OCI-LY1 (cell line): ENCODE measurements around the gene RASGRF1.

Experiments
- H2AFZ ChIP-seq: fragments of 200-600 bp; sonication (generic), shearing (Covaris generic); 2 replicates; pipeline ENCODE4 v1.6.0; 2014; ENCODE audit warnings: antibody characterized with exemption, mild to moderate bottlenecking, low read length
- H3F3A ChIP-seq: fragments of 200-600 bp; sonication (generic), shearing (Covaris generic); 2 replicates; pipeline ENCODE4 v1.6.0; 2014; ENCODE audit warnings: mild to moderate bottlenecking, antibody characterized with exemption, low read length, moderate library complexity; ENCODE audit not compliant: insufficient read depth
- H3K27ac ChIP-seq: fragments of 200-600 bp; sonication (generic); 2 replicates; pipeline ENCODE4 v1.5.1; 2014; ENCODE audit warnings: low read length, mixed run types, mild to moderate bottlenecking, low read depth; ENCODE audit not compliant: poor library complexity, severe bottlenecking
- H3K27me3 ChIP-seq: fragments of 200-600 bp; sonication (generic); 2 replicates; pipeline ENCODE4 v1.6.0; 2014; ENCODE audit warnings: antibody characterized with exemption, mild to moderate bottlenecking, low read length, moderate library complexity; ENCODE audit not compliant: insufficient read depth
- H3K36me3 ChIP-seq: fragments of 200-600 bp; sonication (generic); 2 replicates; pipeline ENCODE4 v1.6.1; 2014; ENCODE audit warnings: mild to moderate bottlenecking, antibody characterized with exemption, low read length, moderate library complexity, mixed read lengths; ENCODE audit not compliant: insufficient read depth
- H3K4me1 ChIP-seq: fragments of 200-600 bp; sonication (generic); 2 replicates; pipeline ENCODE4 v1.5.1; 2014; ENCODE audit warnings: mild to moderate bottlenecking, low read length, moderate library complexity; ENCODE audit not compliant: insufficient read depth, severe bottlenecking
- H3K4me2 ChIP-seq: fragments of 200-600 bp; sonication (generic), shearing (Covaris generic); 2 replicates; pipeline ENCODE4 v1.6.1; 2014; ENCODE audit warnings: low read length
- H3K4me3 ChIP-seq: fragments of 200-600 bp; sonication (generic); 2 replicates; pipeline ENCODE4 v1.5.1; 2014; ENCODE audit warnings: low read length, low read depth, mild to moderate bottlenecking, mixed read lengths; ENCODE audit not compliant: poor library complexity, severe bottlenecking
- H3K79me2 ChIP-seq: fragments of 200-600 bp; shearing (Covaris generic); 2 replicates; pipeline ENCODE4 v1.6.1; 2016; ENCODE audit warnings: mixed run types, low read length, mixed read lengths; ENCODE audit not compliant: insufficient read depth
- H3K9ac ChIP-seq: fragments of 200-600 bp; sonication (generic), shearing (Covaris generic); 2 replicates; pipeline ENCODE4 v1.6.1; 2014; ENCODE audit warnings: mild to moderate bottlenecking, low read length, mixed read lengths
- H3K9me2 ChIP-seq: fragments of 200-600 bp; sonication (generic), shearing (Covaris generic); 2 replicates; pipeline ENCODE4 v1.6.1; 2014; ENCODE audit warnings: low read depth, mild to moderate bottlenecking, low read length, mixed read lengths
- H3K9me3 ChIP-seq: fragments of 200-600 bp; shearing (Covaris generic); 2 replicates; pipeline ENCODE4 v1.6.1; 2014; ENCODE audit warnings: low read length, mixed read lengths
- H4K20me1 ChIP-seq: fragments of 200-600 bp; sonication (generic), shearing (Covaris generic); 2 replicates; pipeline ENCODE4 v1.6.0; 2016; ENCODE audit warnings: mild to moderate bottlenecking, low read length; ENCODE audit not compliant: insufficient read depth
- EZH2 ChIP-seq: fragments of 200-600 bp; sonication (generic), shearing (Covaris generic); IDR thresholded peaks from 2 replicates; pipeline ENCODE4 v1.8.0; 2017; ENCODE audit warnings: borderline replicate concordance, mixed run types, mild to moderate bottlenecking, antibody characterized with exemption, low read length, moderate library complexity, mixed read lengths
- TF ChIP-seq, protein P1 (sequence below): fragments of 200-600 bp; sonication (generic), shearing (Covaris generic); IDR thresholded peaks from 2 replicates; pipeline ENCODE4 v1.5.1; 2017; ENCODE audit warnings: mild to moderate bottlenecking, antibody characterized with exemption, low read length, moderate library complexity, mixed read lengths

The RASGRF1 gene

DNA sequence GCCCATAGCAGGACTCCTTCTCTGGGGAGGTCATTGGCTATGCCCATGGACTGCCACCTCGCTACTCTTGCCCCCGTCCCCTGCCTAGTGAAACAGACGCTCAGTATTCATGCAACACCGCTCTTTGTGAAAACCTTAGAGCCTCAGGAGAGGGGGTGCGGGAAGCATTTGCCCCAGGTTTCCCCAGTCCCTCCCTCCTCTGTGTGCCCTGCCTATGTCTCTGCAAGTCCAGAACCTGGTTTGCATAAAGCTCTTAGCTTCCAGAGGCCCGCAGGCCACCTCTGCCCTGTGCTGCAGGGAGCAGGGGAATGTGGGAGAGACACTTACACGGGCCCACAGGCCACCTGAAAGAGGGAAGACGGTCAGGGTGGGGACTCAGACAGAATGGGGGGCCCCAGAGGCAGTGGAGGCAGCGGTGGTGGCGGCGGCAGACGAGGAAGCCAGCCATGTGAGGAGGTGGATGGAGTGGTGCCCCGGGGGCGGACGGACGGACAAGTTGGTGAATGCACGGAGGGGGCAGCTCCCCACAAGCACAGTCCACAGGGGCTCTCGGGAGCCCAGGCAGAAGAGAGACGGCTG lies 111.9 kb downstream of the RASGRF1 start:
- H3K9me3 ChIP-seq: no peaks in the 10 kb centered on the region
- H4K20me1 ChIP-seq: no peaks in the 10 kb centered on the region
- H3K27ac ChIP-seq: peak overlapping the region; percentile 85
- H2AFZ ChIP-seq: no peak overlapping the region
- peak overlapping the region; percentile 47 for H3K4me3 ChIP-seq
- H3K36me3 ChIP-seq: no peaks in the 10 kb centered on the region
- H3K79me2 ChIP-seq: no peaks in the 10 kb centered on the region
- H3K27me3 ChIP-seq: no peaks in the 10 kb centered on the region
- peaks cover 46% of the 10 kb centered on the region for H3K4me1 ChIP-seq
- H3K9me2 ChIP-seq: no peaks in the 10 kb centered on the region
- TF ChIP-seq, protein P1, sequence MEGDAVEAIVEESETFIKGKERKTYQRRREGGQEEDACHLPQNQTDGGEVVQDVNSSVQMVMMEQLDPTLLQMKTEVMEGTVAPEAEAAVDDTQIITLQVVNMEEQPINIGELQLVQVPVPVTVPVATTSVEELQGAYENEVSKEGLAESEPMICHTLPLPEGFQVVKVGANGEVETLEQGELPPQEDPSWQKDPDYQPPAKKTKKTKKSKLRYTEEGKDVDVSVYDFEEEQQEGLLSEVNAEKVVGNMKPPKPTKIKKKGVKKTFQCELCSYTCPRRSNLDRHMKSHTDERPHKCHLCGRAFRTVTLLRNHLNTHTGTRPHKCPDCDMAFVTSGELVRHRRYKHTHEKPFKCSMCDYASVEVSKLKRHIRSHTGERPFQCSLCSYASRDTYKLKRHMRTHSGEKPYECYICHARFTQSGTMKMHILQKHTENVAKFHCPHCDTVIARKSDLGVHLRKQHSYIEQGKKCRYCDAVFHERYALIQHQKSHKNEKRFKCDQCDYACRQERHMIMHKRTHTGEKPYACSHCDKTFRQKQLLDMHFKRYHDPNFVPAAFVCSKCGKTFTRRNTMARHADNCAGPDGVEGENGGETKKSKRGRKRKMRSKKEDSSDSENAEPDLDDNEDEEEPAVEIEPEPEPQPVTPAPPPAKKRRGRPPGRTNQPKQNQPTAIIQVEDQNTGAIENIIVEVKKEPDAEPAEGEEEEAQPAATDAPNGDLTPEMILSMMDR: no peak
- no peak for TF ChIP-seq EZH2
- peak overlapping the region; percentile 52; the same call in 1 of the 2 replicates for H3K9ac ChIP-seq
- H3F3A ChIP-seq: no peaks in the 10 kb centered on the region
- peak overlapping the region; percentile 61 for H3K4me2 ChIP-seq

- no peaks in the 10 kb centered on the region for H3K79me2 ChIP-seq
- no peaks in the 10 kb centered on the region for H3K9me2 ChIP-seq
- H3K27me3 ChIP-seq: no peaks in the 10 kb centered on the region
- H3K4me3 ChIP-seq: peak overlapping the region; percentile 13
- H3K9ac ChIP-seq: peak overlapping the region; percentile 52
- H3K36me3 ChIP-seq: no peaks in the 10 kb centered on the region
- H2AFZ ChIP-seq: no peak overlapping the region
- H3K27ac ChIP-seq: peak overlapping the region; percentile 85
- H3K4me2 ChIP-seq: peak overlapping the region; percentile 61
- TF ChIP-seq, protein P1: no peak
- TF ChIP-seq EZH2: no peak
- peaks cover 46% of the 10 kb centered on the region for H3K4me1 ChIP-seq
- no peaks in the 10 kb centered on the region for H4K20me1 ChIP-seq
- no peaks in the 10 kb centered on the region for H3F3A ChIP-seq
- H3K9me3 ChIP-seq: no peaks in the 10 kb centered on the region
Observed at GRCh38 chr15:78977591-78978347, 112.8 kb downstream of the RASGRF1 start.

- Histone ChIP-seq H3K79me2 (no peaks in the 10 kb centered on the region), H2AFZ (no peak overlapping the region), H3K36me3 (no peaks in the 10 kb centered on the region), H4K20me1 (no peaks in the 10 kb centered on the region), H3K27me3 (no peaks in the 10 kb centered on the region), H3K4me2 (peak overlapping the region; percentile 61; the same call in 1 of the 2 replicates), H3K4me3 (peak overlapping the region; percentile 13), H3K9me3 (no peaks in the 10 kb centered on the region), H3K4me1 (peaks cover 46% of the 10 kb centered on the region), H3K9me2 (no peaks in the 10 kb centered on the region), H3F3A (no peaks in the 10 kb centered on the region), H3K9ac (peak overlapping the region; percentile 52; the same call in 1 of the 2 replicates), H3K27ac (peak overlapping the region; percentile 85)
- TF ChIP-seq, protein P1: no peak
Observed at GRCh38 chr15:78977091-78977571, 113.4 kb downstream of the RASGRF1 start.
